GM19035 (cell line): Measurements from ENCODE around the gene LRCOL1.
"Not testable (repeated sequence)": the region's sequence is repeated elsewhere in the genome, so short reads cannot be mapped to it uniquely, and the experiment has no call there.

ENCODE experiments used
- ATAC-seq: cut with Tn5 transposase; IDR thresholded peaks from one replicate; pipeline ENCODE4 v1.9.1; 2021; ENCODE audit not compliant: unreplicated experiment

The LRCOL1 gene

GRCh38 chr12:132603240-132604150 is 6.9 kb downstream of the LRCOL1 start:
- no peak for ATAC-seq

GRCh38 chr12:132602572-132603239 is 7.7 kb downstream of the LRCOL1 start:
- ATAC-seq: no peak

- ATAC-seq: no peak
Measured at GRCh38 chr12:132601171-132601883, 9.1 kb downstream of the LRCOL1 start.

- ATAC-seq: no peak
Measured at GRCh38 chr12:132600048-132601032, 10.0 kb downstream of the LRCOL1 start.

GRCh38 chr12:132599502-132599901 is 10.9 kb downstream of the LRCOL1 start:
- ATAC-seq: not testable (repeated sequence)

GRCh38 chr12:132597333-132598316 is 12.8 kb downstream of the LRCOL1 start:
- no peak for ATAC-seq

GRCh38 chr12:132596016-132596415 is 14.4 kb downstream of the LRCOL1 start:
- no peak for ATAC-seq

GRCh38 chr12:132595183-132595582 is 15.2 kb downstream of the LRCOL1 start:
- no peak for ATAC-seq

- no peak for ATAC-seq
Measured at GRCh38 chr12:132593938-132594358, 16.4 kb downstream of the LRCOL1 start.

GRCh38 chr12:132593521-132593920 is 16.9 kb downstream of the LRCOL1 start:
- ATAC-seq: no peak

GRCh38 chr12:132593071-132593470 is 17.3 kb downstream of the LRCOL1 start:
- no peak for ATAC-seq

- no peak for ATAC-seq
Measured at GRCh38 chr12:132592282-132592970, 18.0 kb downstream of the LRCOL1 start.

GRCh38 chr12:132591107-132591935 is 19.1 kb downstream of the LRCOL1 start:
- no peak for ATAC-seq

- ATAC-seq: no peak
Measured at GRCh38 chr12:132588821-132589669, 21.3 kb downstream of the LRCOL1 start.

- no peak for ATAC-seq
Measured at GRCh38 chr12:132588319-132588718, 22.1 kb downstream of the LRCOL1 start.

GRCh38 chr12:132587781-132588180 is 22.6 kb downstream of the LRCOL1 start:
- ATAC-seq: no peak

GRCh38 chr12:132586929-132587328 is 23.5 kb downstream of the LRCOL1 start:
- ATAC-seq: no peak
